Measurements from ENCODE around the gene SCO2.

DNA sequence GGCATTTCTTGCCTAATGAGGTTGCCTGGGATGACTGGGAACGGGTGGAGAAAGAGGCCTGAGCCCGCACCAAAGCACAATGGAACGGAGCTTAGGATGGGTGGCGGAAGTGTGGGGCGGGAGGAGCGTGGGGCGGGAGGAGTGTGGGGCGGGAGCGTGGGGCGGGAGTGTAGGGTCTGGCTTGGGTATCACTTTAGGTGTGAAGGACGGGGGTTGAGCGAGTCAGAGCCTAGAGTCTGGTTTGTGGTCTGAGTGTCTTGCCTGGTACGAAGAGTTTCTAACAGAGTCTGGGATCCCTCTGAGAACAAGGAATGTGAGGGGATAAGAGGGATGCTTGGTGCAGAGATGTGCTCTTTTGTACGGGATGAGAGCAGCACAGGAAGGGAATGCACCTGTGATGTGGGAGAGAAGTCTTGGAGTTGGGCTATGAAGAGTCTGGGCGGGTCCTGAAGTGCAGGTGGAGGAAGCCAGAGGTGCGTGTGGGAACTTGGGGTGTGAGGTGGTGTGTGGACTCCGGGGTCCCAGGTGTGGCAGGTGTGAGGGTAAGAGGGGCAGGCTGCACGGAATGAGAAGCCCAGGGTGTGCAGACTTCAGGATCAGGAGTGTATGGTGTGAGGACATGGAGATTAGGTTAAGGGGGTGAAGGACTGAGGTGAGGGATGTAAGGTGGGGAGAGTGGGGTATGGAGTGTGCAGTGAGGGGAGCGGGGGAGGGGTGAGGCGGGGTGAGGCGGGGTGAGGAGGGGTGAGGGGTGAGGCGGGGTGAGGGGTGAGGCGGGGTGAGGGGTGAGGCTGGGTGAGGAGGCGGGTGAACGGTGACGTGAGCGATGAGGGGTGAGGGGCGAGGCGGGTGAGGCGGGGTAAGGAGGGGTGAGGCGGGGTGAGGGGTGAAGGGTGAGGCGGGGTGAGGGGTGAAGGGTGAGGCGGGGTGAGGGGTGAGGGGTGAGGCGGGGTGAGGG, 36.3 kb upstream of the SCO2 start:
- no peak for TF ChIP-seq YY1 (IDR thresholded peaks at IDR 0.05; ENCODE audit: insufficient read depth, insufficient read length)
- TF ChIP-seq ZNF274 (IDR thresholded peaks at IDR 0.05; ENCODE audit: low read depth, low read length), result no peak
- no peak for TF ChIP-seq SUZ12 (IDR thresholded peaks at IDR 0.05; ENCODE audit: extremely low read depth, insufficient read depth, insufficient read length)

Data from NT2/D1 (cell line).